Activated CD8-positive, alpha-beta memory T cell treated with anti-CD3 and anti-CD28 coated beads, Interleukin-2, amount 50 U/mL, for 24 hours (primary cell): ENCODE results near the gene COL4A6.

Source experiments
- DNase-seq: peaks from one replicate; pipeline ENCODE4 v3.0.0-alpha.2; 2020; ENCODE audit errors: extremely low read depth

Gene COL4A6

GRCh38 chrX:108331126-108331909, 106.9 kb downstream of the COL4A6 start:
- DNase-seq, result no peak

GRCh38 chrX:108323751-108324150, 114.5 kb downstream of the COL4A6 start:
- DNase-seq, result no peak

DNA sequence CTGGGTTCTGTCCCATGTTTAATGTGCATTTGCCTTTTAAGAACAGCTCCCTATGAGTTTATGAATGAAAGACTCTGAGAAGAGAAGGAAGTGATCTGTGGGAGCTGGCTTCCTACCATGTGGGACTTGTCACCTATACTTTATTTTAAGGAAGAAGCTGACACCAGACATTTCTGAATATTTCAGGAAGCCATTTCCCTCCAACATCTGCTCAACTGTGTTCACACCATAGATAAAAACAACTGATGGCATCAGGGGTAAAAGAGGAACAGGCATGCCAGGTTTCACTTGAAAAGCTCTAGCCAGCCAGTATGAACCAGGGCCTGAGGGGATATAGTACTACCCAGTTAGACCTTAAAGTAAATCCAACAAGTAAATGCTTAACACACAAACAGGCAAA, 116.0 kb downstream of the COL4A6 start:
- DNase-seq, result no peak

DNA sequence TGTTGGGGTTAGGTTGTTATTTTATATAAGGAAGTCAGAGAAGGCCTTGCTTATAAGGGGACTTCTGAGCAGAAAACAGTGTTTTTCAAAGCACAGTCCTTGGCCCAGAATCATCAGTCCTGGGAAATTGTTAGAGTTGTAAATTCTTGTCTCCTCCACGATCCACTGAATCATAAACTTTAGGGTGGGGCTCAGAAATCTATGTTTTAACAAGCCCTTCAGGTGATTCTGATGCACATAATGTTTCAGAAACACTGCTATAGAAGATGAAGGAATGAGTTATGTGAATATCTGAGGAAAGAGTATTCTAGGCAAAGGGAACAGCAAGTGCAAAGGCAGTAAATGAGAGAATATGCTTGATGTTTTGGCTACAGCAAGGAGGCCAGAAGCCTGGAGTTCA, 121.8 kb downstream of the COL4A6 start:
- no peak for DNase-seq

DNA sequence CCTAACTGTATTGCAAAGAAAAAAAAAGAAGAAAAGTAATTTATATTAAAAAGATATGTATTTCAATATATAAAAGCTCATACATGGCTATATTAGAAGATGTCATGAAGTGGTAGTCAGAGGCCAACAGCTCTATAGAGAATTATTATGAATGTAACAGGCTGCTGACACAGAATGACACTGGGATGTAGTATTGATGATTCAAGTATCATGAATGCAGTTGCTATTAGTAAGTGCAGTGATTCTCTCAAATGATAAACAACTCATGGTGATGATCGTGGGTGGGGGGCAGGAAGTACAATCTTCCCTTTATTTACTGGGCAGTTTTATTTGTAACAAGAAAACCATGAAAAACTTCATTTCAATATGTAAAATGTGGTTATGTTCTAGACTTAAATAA, 124.6 kb downstream of the COL4A6 start:
- DNase-seq, result no peak

GRCh38 chrX:108312957-108313356, 125.3 kb downstream of the COL4A6 start:
- no peak for DNase-seq

DNA sequence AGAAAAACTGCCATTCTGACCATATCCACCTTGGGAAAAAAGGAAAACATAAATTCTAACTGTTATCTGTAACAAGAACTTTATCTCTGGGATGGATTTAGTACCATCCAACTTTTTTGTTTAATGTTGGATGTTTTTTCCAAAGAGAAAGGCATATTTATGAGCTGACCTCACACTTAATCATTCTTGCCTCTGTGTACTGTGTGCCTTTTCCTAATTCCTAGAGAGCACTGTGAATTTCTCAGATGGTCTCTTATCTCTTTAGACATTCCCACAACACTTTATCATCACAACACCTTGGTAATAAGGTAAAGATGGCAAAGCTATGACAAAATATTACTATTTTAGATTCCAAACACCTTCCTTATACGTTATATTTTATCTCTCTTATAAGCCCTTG, 126.2 kb downstream of the COL4A6 start:
- DNase-seq, result no peak

DNA sequence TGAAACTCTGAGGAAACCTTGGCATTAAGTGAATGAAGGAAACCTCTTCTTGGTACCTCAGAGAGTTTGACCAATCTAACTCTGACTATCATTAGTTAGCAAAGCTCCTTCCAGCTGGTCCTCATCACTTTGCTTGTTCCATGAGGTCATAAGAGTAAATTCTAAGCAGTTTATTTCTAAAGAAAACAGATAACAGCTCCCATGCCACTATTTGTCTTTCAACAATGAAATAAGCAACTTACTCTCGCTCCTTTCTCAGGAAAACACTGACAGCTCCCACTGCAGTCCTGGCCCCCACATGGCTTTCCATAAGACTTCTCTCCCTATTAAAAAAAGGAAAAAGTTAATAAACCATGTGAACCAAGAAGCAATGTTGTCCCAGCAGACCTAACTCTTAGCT, 127.7 kb downstream of the COL4A6 start:
- DNase-seq, result no peak

DNA sequence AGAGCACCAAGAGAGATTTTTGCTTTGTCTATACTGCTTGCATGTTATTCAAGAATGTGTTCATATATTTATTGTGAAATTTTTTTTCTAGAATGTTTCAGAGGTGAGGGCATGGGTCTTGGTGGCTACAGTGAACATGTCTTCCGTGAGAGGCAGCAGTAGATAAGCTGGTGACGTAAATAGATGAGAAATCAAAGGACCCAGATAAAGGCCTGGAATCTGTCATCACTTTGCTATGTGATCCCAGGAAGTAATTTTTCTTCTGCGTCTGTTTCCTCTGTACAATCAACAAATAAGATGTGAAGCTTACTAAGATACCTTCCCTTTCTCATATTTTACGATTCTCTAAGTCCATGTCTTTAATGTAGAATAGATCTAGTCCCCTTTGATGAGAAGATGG, 129.1 kb downstream of the COL4A6 start:
- DNase-seq, result no peak

GRCh38 chrX:108307132-108308085, 130.8 kb downstream of the COL4A6 start:
- DNase-seq, result no peak

GRCh38 chrX:108306086-108306485, 132.1 kb downstream of the COL4A6 start:
- DNase-seq, result no peak

GRCh38 chrX:108304757-108305156, 133.5 kb downstream of the COL4A6 start:
- no peak for DNase-seq

DNA sequence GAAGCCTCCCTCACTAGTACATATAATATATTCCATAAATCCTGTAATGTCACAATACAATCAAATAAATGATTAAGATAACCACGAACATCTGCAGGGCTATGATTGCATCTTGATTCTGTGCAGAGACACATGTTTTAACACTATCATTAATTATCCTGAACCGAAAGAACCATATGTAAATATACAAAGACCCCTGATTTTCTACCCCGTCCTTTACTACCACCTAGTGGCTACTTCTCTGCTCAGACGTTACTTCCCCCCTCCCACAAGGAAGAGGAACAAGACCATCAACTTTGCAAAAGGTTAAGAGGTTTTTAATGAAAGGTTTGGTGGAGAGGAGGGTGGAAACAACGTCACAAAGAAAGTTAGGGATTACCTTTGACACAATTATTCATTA, 134.0 kb downstream of the COL4A6 start:
- DNase-seq, result no peak

DNA sequence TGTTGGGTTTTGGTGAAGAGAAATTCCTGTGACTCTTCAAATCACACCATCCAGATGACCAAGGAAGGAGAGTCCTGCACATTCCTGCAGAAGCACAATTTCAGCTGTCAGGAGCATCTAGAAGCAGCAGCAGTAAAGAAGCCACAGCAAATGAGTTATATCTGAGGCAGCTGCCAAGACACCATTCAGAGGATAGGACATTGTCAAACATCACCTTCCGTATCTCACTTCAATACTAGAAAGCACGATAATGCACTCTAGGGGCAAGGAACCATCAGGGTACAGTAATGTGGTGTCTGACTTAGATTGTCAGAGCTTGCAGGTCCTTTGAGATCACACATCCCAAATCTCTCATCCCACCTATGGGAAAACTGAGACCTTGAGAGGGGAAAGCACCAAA, 134.5 kb downstream of the COL4A6 start:
- DNase-seq, result no peak

- no peak for DNase-seq
Measured at GRCh38 chrX:108299704-108300103, 138.5 kb downstream of the COL4A6 start.

- no peak for DNase-seq
Measured at GRCh38 chrX:108299101-108299591, 139.1 kb downstream of the COL4A6 start.

DNA sequence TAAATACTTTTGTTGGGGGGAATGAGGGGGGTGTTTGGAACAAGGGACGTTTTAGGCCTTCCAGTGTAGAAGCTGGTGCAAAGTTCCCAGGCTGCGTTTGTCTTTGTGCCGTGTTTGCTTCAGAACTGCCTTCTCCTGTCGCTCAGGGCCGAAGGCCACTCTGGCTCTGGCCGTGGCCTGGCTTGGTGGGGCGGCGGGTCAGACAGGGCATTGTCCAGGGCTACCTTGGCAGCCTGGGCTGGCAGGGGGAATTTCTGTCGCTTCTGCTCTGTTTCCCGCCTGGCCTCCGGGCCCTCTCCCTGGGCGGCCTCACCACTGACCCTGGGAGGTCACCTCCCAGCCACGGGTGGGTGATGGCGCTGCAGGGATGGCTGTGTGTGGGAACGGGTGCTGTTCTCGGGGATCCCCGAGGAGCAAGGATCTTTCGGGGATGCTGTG, 140.0 kb downstream of the COL4A6 start:
- no peak for DNase-seq

- no peak for DNase-seq
Measured at GRCh38 chrX:108297290-108297689, 140.9 kb downstream of the COL4A6 start.

DNA sequence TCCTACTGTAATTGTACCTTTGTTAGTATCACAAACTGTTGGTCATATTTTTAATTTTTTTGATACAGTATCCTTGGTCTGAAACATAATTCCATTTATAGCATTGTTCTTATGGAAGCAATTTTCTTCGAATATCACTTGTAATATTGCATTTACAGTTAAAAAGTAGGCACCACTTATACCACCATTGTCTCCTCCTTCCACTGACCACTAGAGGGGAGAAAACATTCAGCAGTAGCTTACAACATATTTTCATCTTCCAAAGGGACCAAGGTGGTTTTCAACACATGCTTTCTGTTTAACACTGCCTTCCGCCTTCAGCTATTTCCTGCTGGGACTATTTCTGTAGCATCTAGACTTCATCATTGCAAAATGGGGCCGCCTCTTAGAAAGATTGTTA, 146.2 kb downstream of the COL4A6 start:
- no peak for DNase-seq

GRCh38 chrX:108285918-108286317, 152.3 kb downstream of the COL4A6 start:
- DNase-seq, result no peak

GRCh38 chrX:108285356-108285755, 152.9 kb downstream of the COL4A6 start:
- DNase-seq, result no peak

DNA sequence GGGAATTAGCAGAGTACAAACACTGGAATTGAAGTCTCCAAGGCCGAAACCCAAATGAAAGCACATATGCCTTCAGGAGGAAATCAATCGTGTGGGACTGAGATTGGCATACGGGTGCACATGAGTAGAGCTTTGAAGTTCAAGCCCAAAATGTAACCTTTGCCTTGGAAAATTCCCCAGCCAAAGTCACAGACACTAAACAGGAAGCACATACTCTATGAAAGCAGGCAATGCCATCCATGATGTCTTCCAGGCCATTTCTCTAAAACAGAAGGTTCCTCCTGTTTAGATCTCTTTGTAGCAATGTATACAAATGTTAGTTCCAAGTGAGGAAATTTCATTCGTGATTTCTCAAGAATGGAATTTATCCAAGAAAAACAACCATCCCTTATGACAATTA, 162.5 kb downstream of the COL4A6 start:
- no peak for DNase-seq

DNA sequence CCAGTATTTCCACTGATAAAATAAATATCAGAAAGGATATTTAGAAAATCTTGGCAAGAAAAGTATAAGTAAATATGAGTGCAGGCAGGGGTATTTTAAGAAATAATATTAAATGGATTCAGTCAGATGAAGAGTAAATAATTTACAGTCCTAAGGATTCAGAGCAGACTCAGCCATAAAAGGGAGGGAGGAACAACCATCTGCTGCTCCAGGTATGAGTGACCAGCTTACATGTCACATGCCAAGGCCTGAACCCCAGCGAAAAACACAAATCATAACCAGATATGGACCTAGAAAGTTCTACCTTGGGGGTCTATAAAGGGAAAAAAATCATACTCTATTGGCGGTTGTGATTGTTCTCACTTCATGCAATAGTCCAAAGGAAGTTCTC, 166.8 kb downstream of the COL4A6 start:
- no peak for DNase-seq
